ENCODE results near the gene SYNE2.

The SYNE2 gene

DNA sequence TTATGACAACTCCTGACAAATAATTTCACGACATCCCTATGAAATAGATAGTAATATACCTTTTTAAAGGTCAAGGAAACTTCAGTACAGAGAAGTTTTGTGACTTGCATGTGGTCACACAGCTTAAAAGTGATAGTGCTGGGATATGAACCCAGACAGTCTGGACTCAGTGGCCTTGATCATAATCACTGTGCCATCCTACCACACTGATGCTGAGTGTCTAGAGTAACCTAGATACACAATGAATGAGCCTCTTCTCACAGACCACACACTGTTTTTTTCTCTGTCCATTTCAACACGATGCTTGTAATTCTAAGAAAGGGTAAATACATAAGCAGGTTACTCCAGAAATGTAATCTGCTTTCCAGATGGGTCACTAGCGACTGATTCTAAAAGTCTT, 88.2 kb downstream of the SYNE2 start:
- Histone ChIP-seq H3K9me3 (ENCODE audit: severe bottlenecking) (no peaks in the 10 kb centered on the region), H3K4me3 (ENCODE audit: severe bottlenecking) (no peak overlapping the region), H3K4me1 (ENCODE audit: insufficient read depth, poor library complexity, severe bottlenecking) (peaks cover 5% of the 10 kb centered on the region), H3K27ac (ENCODE audit: poor library complexity, severe bottlenecking) (no peak overlapping the region), H3K36me3 (ENCODE audit: low read depth) (peaks cover 14% of the 10 kb centered on the region), H3K27me3 (ENCODE audit: insufficient read depth, poor library complexity, severe bottlenecking) (no peaks in the 10 kb centered on the region)
- no peak for TF ChIP-seq CTCF (IDR thresholded peaks at IDR 0.05; ENCODE audit: poor library complexity, severe bottlenecking)
- DNase-seq (ENCODE audit: low spot score) (no peak), ATAC-seq (ENCODE audit: low read depth) (no peak)

GRCh38 chr14:63949696-63950095, 96.9 kb downstream of the SYNE2 start:
- H3K36me3 ChIP-seq (ENCODE audit: low read depth) = peaks cover 27% of the 10 kb centered on the region
- H3K27ac ChIP-seq (ENCODE audit: poor library complexity, severe bottlenecking) = no peak overlapping the region
- no peak overlapping the region for H3K4me3 ChIP-seq (ENCODE audit: severe bottlenecking)
- no peaks in the 10 kb centered on the region for H3K4me1 ChIP-seq (ENCODE audit: insufficient read depth, poor library complexity, severe bottlenecking)
- ATAC-seq (ENCODE audit: low read depth) = no peak
- DNase-seq (ENCODE audit: low spot score) = no peak
- no peaks in the 10 kb centered on the region for H3K27me3 ChIP-seq (ENCODE audit: insufficient read depth, poor library complexity, severe bottlenecking)
- no peaks in the 10 kb centered on the region for H3K9me3 ChIP-seq (ENCODE audit: severe bottlenecking)
- no peak for TF ChIP-seq CTCF (IDR thresholded peaks at IDR 0.05; ENCODE audit: poor library complexity, severe bottlenecking)

GRCh38 chr14:63951021-63951420, 98.2 kb downstream of the SYNE2 start:
- no peaks in the 10 kb centered on the region for H3K9me3 ChIP-seq (ENCODE audit: severe bottlenecking)
- no peak for TF ChIP-seq CTCF (IDR thresholded peaks at IDR 0.05; ENCODE audit: poor library complexity, severe bottlenecking)
- H3K4me3 ChIP-seq (ENCODE audit: severe bottlenecking) = no peak overlapping the region
- H3K4me1 ChIP-seq (ENCODE audit: insufficient read depth, poor library complexity, severe bottlenecking) = peaks cover 2% of the 10 kb centered on the region
- H3K27ac ChIP-seq (ENCODE audit: poor library complexity, severe bottlenecking) = no peak overlapping the region
- peaks cover 38% of the 10 kb centered on the region for H3K36me3 ChIP-seq (ENCODE audit: low read depth)
- no peaks in the 10 kb centered on the region for H3K27me3 ChIP-seq (ENCODE audit: insufficient read depth, poor library complexity, severe bottlenecking)
- no peak for DNase-seq (ENCODE audit: low spot score)
- no peak for ATAC-seq (ENCODE audit: low read depth)

GRCh38 chr14:63951429-63951828, 98.6 kb downstream of the SYNE2 start:
- Histone ChIP-seq H3K27me3 (ENCODE audit: insufficient read depth, poor library complexity, severe bottlenecking) (no peaks in the 10 kb centered on the region), H3K4me1 (ENCODE audit: insufficient read depth, poor library complexity, severe bottlenecking) (peaks cover 2% of the 10 kb centered on the region), H3K4me3 (ENCODE audit: severe bottlenecking) (no peak overlapping the region), H3K27ac (ENCODE audit: poor library complexity, severe bottlenecking) (no peak overlapping the region), H3K36me3 (ENCODE audit: low read depth) (peaks cover 39% of the 10 kb centered on the region), H3K9me3 (ENCODE audit: severe bottlenecking) (no peaks in the 10 kb centered on the region)
- TF ChIP-seq CTCF (IDR thresholded peaks at IDR 0.05; ENCODE audit: poor library complexity, severe bottlenecking) = no peak
- DNase-seq (ENCODE audit: low spot score) (no peak), ATAC-seq (ENCODE audit: low read depth) (no peak)

- ATAC-seq (ENCODE audit: low read depth) = no peak
- H3K27me3 ChIP-seq (ENCODE audit: insufficient read depth, poor library complexity, severe bottlenecking) = no peaks in the 10 kb centered on the region
- TF ChIP-seq CTCF (IDR thresholded peaks at IDR 0.05; ENCODE audit: poor library complexity, severe bottlenecking) = no peak
- peaks cover 37% of the 10 kb centered on the region for H3K36me3 ChIP-seq (ENCODE audit: low read depth)
- peaks cover 2% of the 10 kb centered on the region for H3K4me1 ChIP-seq (ENCODE audit: insufficient read depth, poor library complexity, severe bottlenecking)
- H3K9me3 ChIP-seq (ENCODE audit: severe bottlenecking) = no peaks in the 10 kb centered on the region
- no peak overlapping the region for H3K27ac ChIP-seq (ENCODE audit: poor library complexity, severe bottlenecking)
- H3K4me3 ChIP-seq (ENCODE audit: severe bottlenecking) = no peak overlapping the region
- DNase-seq (ENCODE audit: low spot score) = no peak
Measured at GRCh38 chr14:63952053-63952932, 99.5 kb downstream of the SYNE2 start.
